Esophagus muscularis mucosa (tissue), 4 donors: Measurements from ENCODE around the gene DIPK1B.

Source experiments
- EP300 ChIP-seq: sonication (generic); formaldehyde crosslinking; IDR thresholded peaks from one replicate; pipeline ENCODE4 v1.6.1; 2017; ENCODE audit warnings: antibody characterized with exemption
- POLR2A ChIP-seq: fragments of 450-650 bp; IDR thresholded peaks from one replicate; pipeline ENCODE4 v1.6.1; 2017; ENCODE audit warnings: antibody characterized with exemption, moderate library complexity, mild to moderate bottlenecking, low read depth
- POLR2AphosphoS5 ChIP-seq, 2 donors: sonication (generic); formaldehyde crosslinking; IDR thresholded peaks; one replicate each; pipeline ENCODE4 v1.6.1; 2017; ENCODE audit warnings: antibody characterized with exemption in 2 of 2
- TF ChIP-seq, protein P1 (sequence below), 3 experiments: fragments of 200-600 bp in 2 of 3; fragments of 450-650 bp in 1 of 3; sonication (generic) in 2 of 3; IDR thresholded peaks; one replicate each; pipeline ENCODE4 v1.5.1; 2017 to 2019; ENCODE audit warnings: antibody characterized with exemption in 3 of 3, mild to moderate bottlenecking in 2 of 3, moderate library complexity in 1 of 3

DNA sequence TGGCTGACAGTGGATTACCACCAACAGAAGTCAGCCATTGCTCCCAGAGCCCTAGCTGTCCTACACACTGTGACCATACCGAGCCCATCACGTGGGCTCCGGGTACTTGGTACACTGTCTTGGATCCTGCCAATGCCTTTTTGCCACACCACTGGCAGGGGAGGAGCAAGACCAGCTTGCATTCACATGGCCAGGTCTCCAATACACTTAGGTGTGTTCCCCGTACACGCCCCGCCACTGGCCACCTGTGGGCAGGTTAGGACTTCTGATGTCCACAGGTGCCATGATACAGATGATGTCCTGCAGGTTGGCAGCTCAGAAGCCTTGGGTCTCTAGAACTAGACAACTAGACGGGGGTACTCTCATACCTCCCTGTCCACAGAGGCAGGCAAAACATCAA, 5.4 kb upstream of the DIPK1B start:
- TF ChIP-seq, protein P1, sequence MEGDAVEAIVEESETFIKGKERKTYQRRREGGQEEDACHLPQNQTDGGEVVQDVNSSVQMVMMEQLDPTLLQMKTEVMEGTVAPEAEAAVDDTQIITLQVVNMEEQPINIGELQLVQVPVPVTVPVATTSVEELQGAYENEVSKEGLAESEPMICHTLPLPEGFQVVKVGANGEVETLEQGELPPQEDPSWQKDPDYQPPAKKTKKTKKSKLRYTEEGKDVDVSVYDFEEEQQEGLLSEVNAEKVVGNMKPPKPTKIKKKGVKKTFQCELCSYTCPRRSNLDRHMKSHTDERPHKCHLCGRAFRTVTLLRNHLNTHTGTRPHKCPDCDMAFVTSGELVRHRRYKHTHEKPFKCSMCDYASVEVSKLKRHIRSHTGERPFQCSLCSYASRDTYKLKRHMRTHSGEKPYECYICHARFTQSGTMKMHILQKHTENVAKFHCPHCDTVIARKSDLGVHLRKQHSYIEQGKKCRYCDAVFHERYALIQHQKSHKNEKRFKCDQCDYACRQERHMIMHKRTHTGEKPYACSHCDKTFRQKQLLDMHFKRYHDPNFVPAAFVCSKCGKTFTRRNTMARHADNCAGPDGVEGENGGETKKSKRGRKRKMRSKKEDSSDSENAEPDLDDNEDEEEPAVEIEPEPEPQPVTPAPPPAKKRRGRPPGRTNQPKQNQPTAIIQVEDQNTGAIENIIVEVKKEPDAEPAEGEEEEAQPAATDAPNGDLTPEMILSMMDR (IDR thresholded peaks at IDR 0.05), result no peak
- TF ChIP-seq POLR2A, result no peak
- no peak for TF ChIP-seq EP300
- no peak for TF ChIP-seq POLR2AphosphoS5 (IDR thresholded peaks at IDR 0.05)
